GM21447 (cell line): Measurements from ENCODE around the gene COL4A4.

Source experiments
- ATAC-seq: cut with Tn5 transposase; IDR thresholded peaks from one replicate; pipeline ENCODE4 v1.9.1; 2021; ENCODE audit not compliant: unreplicated experiment

The COL4A4 gene

GRCh38 chr2:227033471-227034148 is 130.4 kb downstream of the COL4A4 start:
- ATAC-seq, result peak; percentile 80

GRCh38 chr2:227031379-227031778 is 132.6 kb downstream of the COL4A4 start:
- ATAC-seq, result no peak

- no peak for ATAC-seq
These were observed 133.2 kb downstream of the COL4A4 start for GRCh38 chr2:227030789-227031188.

GRCh38 chr2:227029426-227030105 is 134.4 kb downstream of the COL4A4 start:
- ATAC-seq, result no peak

GRCh38 chr2:227025510-227025909 is 138.5 kb downstream of the COL4A4 start:
- ATAC-seq, result peak; percentile 87

GRCh38 chr2:227022608-227023007 is 141.4 kb downstream of the COL4A4 start:
- ATAC-seq, result no peak

- ATAC-seq, result no peak
These were observed 143.6 kb downstream of the COL4A4 start for GRCh38 chr2:227020416-227020815.

- ATAC-seq, result no peak
These were observed 147.1 kb downstream of the COL4A4 start for GRCh38 chr2:227016894-227017293.

GRCh38 chr2:227013881-227014280 is 150.1 kb downstream of the COL4A4 start:
- no peak for ATAC-seq

- ATAC-seq, result no peak
These were observed 150.7 kb downstream of the COL4A4 start for GRCh38 chr2:227013330-227013729.

- no peak for ATAC-seq
These were observed 153.6 kb downstream of the COL4A4 start for GRCh38 chr2:227010433-227010832.

- no peak for ATAC-seq
These were observed 156.1 kb downstream of the COL4A4 start for GRCh38 chr2:227007940-227008339.

- ATAC-seq, result no peak
These were observed 156.9 kb downstream of the COL4A4 start for GRCh38 chr2:227007148-227007547.

GRCh38 chr2:227006189-227006897 is 157.7 kb downstream of the COL4A4 start:
- no peak for ATAC-seq

- no peak for ATAC-seq
These were observed 159.5 kb downstream of the COL4A4 start for GRCh38 chr2:227004482-227004881.

- ATAC-seq, result no peak
These were observed 163.9 kb downstream of the COL4A4 start for GRCh38 chr2:227000123-227000522.

- ATAC-seq, result no peak
These were observed 164.3 kb downstream of the COL4A4 start for GRCh38 chr2:226999661-227000060.

- peak; percentile 66 for ATAC-seq
These were observed 168.4 kb downstream of the COL4A4 start for GRCh38 chr2:226995625-226996041.

GRCh38 chr2:226994775-226995174 is 169.2 kb downstream of the COL4A4 start:
- ATAC-seq, result no peak

GRCh38 chr2:226993171-226993570 is 170.8 kb downstream of the COL4A4 start:
- no peak for ATAC-seq

GRCh38 chr2:226991663-226992062 is 172.3 kb downstream of the COL4A4 start:
- ATAC-seq, result no peak

- ATAC-seq, result no peak
These were observed 178.4 kb downstream of the COL4A4 start for GRCh38 chr2:226985583-226985946.
